Measurements from ENCODE around the gene ZNF358.

Gene ZNF358

DNA sequence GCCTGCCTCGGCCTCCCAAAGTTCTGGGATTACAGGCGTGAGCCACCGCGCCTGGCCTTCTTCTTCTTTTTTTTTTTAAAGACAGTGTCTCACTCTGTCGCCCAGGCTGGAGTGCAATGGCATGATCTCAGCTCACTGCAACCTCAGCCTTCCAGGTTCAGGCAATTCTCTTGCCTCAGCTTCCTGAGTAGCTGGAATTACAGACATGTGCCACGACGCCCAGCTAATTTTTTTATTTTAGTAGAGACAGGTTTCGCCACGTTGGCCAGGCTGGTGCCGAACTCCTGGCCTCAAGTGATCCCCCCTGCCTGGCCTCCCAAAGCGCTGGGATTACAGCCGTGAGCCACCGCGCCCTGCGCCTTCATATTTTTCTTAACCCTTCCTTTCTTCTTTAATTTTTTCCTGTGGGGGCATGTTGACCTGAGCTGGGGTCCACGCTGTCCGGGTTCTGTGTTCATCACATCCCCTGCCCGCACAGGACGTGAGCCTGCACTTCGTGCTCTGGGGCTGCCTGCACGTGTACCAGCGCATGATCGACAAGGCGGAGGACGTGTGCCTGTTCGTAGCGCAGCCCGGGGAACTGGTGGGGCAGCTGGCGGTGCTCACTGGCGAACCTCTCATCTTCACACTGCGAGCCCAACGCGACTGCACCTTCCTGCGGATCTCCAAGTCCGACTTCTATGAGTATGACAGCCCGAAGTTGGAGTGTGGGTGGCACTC lies 33.7 kb downstream of the ZNF358 start:
- Histone ChIP-seq H3K9ac (ENCODE audit: low read length) (no peak overlapping the region), H3K36me3 (ENCODE audit: low read length) (no peaks in the 10 kb centered on the region), H3K79me2 (ENCODE audit: insufficient read depth, low read length) (no peaks in the 10 kb centered on the region), H3F3A (ENCODE audit: insufficient read depth) (no peaks in the 10 kb centered on the region), H3K9me3 (ENCODE audit: insufficient read depth, low read length) (no peaks in the 10 kb centered on the region), H3K4me2 (ENCODE audit: low read depth, low read length, poor library complexity, severe bottlenecking) (no peak overlapping the region), H3K9me2 (replicated peaks; ENCODE audit: insufficient read depth, low read length) (no peaks in the 10 kb centered on the region), H3K27me3 (ENCODE audit: low read length) (no peaks in the 10 kb centered on the region), H2AFZ (ENCODE audit: low read depth, low read length, severe bottlenecking) (no peak overlapping the region), H3K27ac (ENCODE audit: low read depth, low read length) (no peak overlapping the region), H3K4me3 (ENCODE audit: insufficient read depth, low read length, poor library complexity, severe bottlenecking) (no peak overlapping the region), H4K20me1 (ENCODE audit: low read depth, low read length) (no peaks in the 10 kb centered on the region)
- TF ChIP-seq CTCF (IDR thresholded peaks at IDR 0.05; ENCODE audit: insufficient read depth, low read length, poor library complexity, severe bottlenecking), result no peak
- no peak for TF ChIP-seq EZH2phosphoT487 (conservative IDR thresholded peaks at IDR 0.05; ENCODE audit: low read length)

DNA sequence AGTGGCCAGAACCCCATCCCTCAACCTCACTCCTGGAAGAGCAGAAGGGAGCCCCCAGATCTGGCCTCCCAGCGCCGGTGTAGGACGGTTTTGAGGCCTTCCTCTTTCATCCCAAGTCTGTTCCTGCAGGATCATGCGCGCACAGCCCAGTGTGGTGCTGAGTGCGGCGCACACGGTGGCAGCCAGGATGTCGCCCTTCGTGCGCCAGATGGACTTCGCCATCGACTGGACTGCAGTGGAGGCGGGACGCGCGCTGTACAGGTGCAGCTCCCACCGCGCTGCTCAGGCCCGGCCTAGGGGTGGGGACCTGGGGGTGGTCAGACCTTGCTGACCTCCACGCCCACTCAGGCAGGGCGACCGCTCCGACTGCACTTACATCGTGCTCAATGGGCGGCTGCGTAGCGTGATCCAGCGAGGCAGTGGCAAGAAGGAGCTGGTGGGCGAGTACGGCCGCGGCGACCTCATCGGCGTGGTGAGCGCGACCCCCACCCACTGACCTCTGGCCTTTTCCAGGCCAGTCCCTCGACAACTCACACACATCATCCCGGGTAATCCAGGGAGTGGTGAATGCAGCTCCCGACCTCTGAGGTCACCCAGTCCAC lies 34.4 kb downstream of the ZNF358 start:
- Histone ChIP-seq H2AFZ (ENCODE audit: low read depth, low read length, severe bottlenecking) (no peak overlapping the region), H3K4me2 (ENCODE audit: low read depth, low read length, poor library complexity, severe bottlenecking) (no peak overlapping the region), H3K27ac (ENCODE audit: low read depth, low read length) (no peak overlapping the region), H3K9me2 (replicated peaks; ENCODE audit: insufficient read depth, low read length) (no peaks in the 10 kb centered on the region), H3K9me3 (ENCODE audit: insufficient read depth, low read length) (no peaks in the 10 kb centered on the region), H3K27me3 (ENCODE audit: low read length) (no peaks in the 10 kb centered on the region), H3K4me3 (ENCODE audit: insufficient read depth, low read length, poor library complexity, severe bottlenecking) (no peak overlapping the region), H3K36me3 (ENCODE audit: low read length) (no peaks in the 10 kb centered on the region), H4K20me1 (ENCODE audit: low read depth, low read length) (no peaks in the 10 kb centered on the region), H3K9ac (ENCODE audit: low read length) (no peak overlapping the region), H3F3A (ENCODE audit: insufficient read depth) (no peaks in the 10 kb centered on the region), H3K79me2 (ENCODE audit: insufficient read depth, low read length) (no peaks in the 10 kb centered on the region)
- TF ChIP-seq CTCF (IDR thresholded peaks at IDR 0.05; ENCODE audit: insufficient read depth, low read length, poor library complexity, severe bottlenecking), result no peak
- no peak for TF ChIP-seq EZH2phosphoT487 (conservative IDR thresholded peaks at IDR 0.05; ENCODE audit: low read length)

- Histone ChIP-seq H3K79me2 (ENCODE audit: insufficient read depth, low read length) (no peaks in the 10 kb centered on the region), H3K4me2 (ENCODE audit: low read depth, low read length, poor library complexity, severe bottlenecking) (no peak overlapping the region), H3K36me3 (ENCODE audit: low read length) (no peaks in the 10 kb centered on the region), H3K4me3 (ENCODE audit: insufficient read depth, low read length, poor library complexity, severe bottlenecking) (no peak overlapping the region), H4K20me1 (ENCODE audit: low read depth, low read length) (no peaks in the 10 kb centered on the region), H3K27me3 (ENCODE audit: low read length) (no peaks in the 10 kb centered on the region), H3K9me3 (ENCODE audit: insufficient read depth, low read length) (no peaks in the 10 kb centered on the region), H3K9me2 (replicated peaks; ENCODE audit: insufficient read depth, low read length) (no peaks in the 10 kb centered on the region), H3K9ac (ENCODE audit: low read length) (no peak overlapping the region), H3K27ac (ENCODE audit: low read depth, low read length) (no peak overlapping the region), H2AFZ (ENCODE audit: low read depth, low read length, severe bottlenecking) (no peak overlapping the region), H3F3A (ENCODE audit: insufficient read depth) (no peaks in the 10 kb centered on the region)
- TF ChIP-seq EZH2phosphoT487 (conservative IDR thresholded peaks at IDR 0.05; ENCODE audit: low read length) (no peak), CTCF (IDR thresholded peaks at IDR 0.05; ENCODE audit: insufficient read depth, low read length, poor library complexity, severe bottlenecking) (no peak)
These were observed 35.3 kb downstream of the ZNF358 start for GRCh38 chr19:7550987-7551761.

Data from SU-DHL-6 (cell line).